Prostate gland (tissue), 2 donors: ENCODE data around the gene RAB14.

Source experiments
- CTCF ChIP-seq, 4 experiments: fragments of 200-600 bp in 2 of 4; fragments of 450-650 bp in 2 of 4; sonication (generic) in 2 of 4; IDR thresholded peaks; 1 replicate in 3 of 4; 2 replicates in 1 of 4; pipeline ENCODE4 v1.5.1; 2016 to 2019; ENCODE audit warnings: antibody characterized with exemption in 4 of 4, mild to moderate bottlenecking in 2 of 4, moderate library complexity in 2 of 4
- POLR2A ChIP-seq: fragments of 450-650 bp; IDR thresholded peaks from one replicate; pipeline ENCODE4 v1.6.1; 2016; ENCODE audit warnings: antibody characterized with exemption, mild to moderate bottlenecking

- TF ChIP-seq CTCF (IDR thresholded peaks at IDR 0.05) (peak; percentile 76 to 97 (median 91)), POLR2A (no peak)
Observed at GRCh38 chr9:121213136-121213806, 11.6 kb upstream of the RAB14 start.
